ENCODE measurements around the gene SH3BP5L. TPM values are rescaled to one million over a fixed set of nuclear protein-coding genes. Genes with fewer than 3 reads are reported as not detected.
A peak's percentile ranks its signal among the peaks of the same experiment; 100 is the strongest.

The SH3BP5L gene
- total RNA-seq, 1 donor from 2014 or later, result 15.9 TPM

DNA sequence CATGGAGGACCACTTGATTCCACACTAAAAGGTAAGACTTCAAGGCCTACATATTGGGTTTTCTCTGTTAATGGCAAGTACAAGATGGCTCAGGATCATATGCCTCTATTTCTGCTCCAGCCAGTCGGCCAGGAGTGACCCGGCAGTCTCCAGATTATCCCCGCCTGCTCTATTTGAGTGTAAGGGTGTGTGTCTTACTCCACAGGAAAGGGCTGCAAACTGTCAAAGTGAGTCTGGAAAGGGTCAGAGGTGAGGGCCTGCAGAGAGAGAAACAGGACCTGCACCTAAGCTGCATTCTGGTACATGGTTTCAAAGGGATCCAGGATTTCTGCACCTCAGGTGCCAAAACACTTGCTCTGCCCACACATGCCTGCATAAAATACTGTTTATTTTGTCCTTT, 23.9 kb upstream of the SH3BP5L start:
- H3K4me3 ChIP-seq, result no peak overlapping the region
- H3K9me3 ChIP-seq, result no peaks in the 10 kb centered on the region
- H3K4me1 ChIP-seq, result no peaks in the 10 kb centered on the region
- peaks cover 58 to 64% of the 10 kb centered on the region in 2 donors for H3K36me3 ChIP-seq
- H3K27ac ChIP-seq, result no peak overlapping the region
- TF ChIP-seq, protein P1, sequence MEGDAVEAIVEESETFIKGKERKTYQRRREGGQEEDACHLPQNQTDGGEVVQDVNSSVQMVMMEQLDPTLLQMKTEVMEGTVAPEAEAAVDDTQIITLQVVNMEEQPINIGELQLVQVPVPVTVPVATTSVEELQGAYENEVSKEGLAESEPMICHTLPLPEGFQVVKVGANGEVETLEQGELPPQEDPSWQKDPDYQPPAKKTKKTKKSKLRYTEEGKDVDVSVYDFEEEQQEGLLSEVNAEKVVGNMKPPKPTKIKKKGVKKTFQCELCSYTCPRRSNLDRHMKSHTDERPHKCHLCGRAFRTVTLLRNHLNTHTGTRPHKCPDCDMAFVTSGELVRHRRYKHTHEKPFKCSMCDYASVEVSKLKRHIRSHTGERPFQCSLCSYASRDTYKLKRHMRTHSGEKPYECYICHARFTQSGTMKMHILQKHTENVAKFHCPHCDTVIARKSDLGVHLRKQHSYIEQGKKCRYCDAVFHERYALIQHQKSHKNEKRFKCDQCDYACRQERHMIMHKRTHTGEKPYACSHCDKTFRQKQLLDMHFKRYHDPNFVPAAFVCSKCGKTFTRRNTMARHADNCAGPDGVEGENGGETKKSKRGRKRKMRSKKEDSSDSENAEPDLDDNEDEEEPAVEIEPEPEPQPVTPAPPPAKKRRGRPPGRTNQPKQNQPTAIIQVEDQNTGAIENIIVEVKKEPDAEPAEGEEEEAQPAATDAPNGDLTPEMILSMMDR (IDR thresholded peaks at IDR 0.05), result no peak
- intact Hi-C loops (cut with DNase I), result no loop called here
- no peaks in the 10 kb centered on the region for H3K27me3 ChIP-seq
- DNase-seq (ENCODE audit: low spot score in 2 of 2), result peak in 1 of 2 donors; percentile 38

DNA sequence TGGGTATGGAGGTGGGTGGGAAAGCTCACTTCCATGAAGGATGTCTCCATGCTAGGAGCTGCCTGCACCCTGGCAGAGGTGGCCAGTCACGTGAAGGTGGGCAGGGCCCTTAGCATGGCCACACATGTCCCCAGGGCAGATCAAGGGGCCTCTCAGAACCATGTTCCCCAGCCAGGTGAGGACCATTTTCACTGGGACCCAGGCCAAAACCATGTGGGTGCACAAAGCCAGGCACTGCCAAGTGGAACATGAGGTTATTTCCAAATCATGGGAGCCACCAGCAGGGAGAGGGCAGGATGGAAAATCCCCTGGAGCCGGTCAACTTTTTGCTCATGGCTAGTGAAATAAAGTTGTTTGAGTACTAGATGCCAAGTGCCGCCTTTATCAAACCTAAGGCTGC, 23.4 kb upstream of the SH3BP5L start:
- Histone ChIP-seq H3K4me3 (no peak overlapping the region), H3K9me3 (no peaks in the 10 kb centered on the region), H3K27ac (no peak overlapping the region), H3K27me3 (no peaks in the 10 kb centered on the region), H3K4me1 (no peaks in the 10 kb centered on the region), H3K36me3 (peaks cover 61 to 67% of the 10 kb centered on the region in 2 donors)
- TF ChIP-seq, protein P1 (IDR thresholded peaks at IDR 0.05), result no peak
- peak in 1 of 2 donors; percentile 47 for DNase-seq (ENCODE audit: low spot score in 2 of 2)
- intact Hi-C loops (cut with DNase I), result no loop called here

DNA sequence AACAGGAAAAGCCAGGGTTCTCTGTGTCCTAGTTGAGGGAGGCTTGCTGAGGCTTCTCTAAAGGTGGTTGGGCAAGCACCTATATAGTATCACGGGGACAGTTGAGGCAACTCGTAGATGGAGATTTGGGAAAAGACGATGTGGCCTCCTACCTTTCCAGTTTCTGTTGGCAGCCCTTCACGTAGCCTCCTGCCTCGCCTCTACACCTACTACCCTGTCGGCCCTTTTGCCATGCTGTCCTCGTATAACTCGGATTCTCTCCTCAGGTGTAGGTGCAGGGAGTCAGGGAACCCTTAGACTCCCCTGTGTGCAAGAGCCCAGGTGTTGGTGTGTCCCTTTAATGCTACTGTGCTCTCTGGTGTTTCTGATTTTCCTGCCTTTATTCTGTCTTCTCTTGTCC, 22.9 kb upstream of the SH3BP5L start:
- no peaks in the 10 kb centered on the region for H3K27me3 ChIP-seq
- H3K4me1 ChIP-seq, result no peaks in the 10 kb centered on the region
- DNase-seq (ENCODE audit: low spot score in 2 of 2), result peak in 1 of 2 donors; percentile 42
- H3K4me3 ChIP-seq, result no peak overlapping the region
- TF ChIP-seq, protein P1 (IDR thresholded peaks at IDR 0.05), result no peak
- H3K9me3 ChIP-seq, result no peaks in the 10 kb centered on the region
- peaks cover 61 to 67% of the 10 kb centered on the region in 2 donors for H3K36me3 ChIP-seq
- no peak overlapping the region for H3K27ac ChIP-seq
- intact Hi-C loops (cut with DNase I), result no loop called here

DNA sequence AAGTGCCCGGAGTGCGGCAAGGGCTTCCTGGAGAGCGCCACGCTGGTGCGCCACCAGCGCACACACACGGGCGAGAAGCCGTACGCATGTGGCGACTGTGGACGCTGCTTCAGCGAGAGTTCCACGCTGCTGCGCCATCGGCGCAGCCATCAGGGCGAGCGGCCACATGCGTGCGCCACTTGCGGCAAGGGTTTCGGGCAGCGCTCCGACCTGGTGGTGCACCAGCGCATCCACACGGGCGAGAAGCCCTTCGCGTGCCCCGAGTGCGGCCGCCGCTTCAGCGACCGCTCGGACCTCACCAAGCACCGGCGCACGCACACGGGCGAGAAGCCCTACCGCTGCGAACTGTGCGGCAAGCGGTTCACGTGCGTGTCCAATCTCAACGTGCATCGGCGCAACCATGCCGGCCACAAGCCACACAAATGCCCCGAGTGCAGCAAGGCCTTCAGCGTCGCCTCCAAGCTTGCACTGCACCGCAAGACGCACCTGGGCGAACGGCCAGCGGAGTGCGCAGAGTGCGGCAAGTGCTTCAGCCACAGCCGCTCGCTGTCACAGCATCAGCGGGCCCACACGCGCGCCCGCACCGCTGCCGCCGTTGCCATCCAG, 22.3 kb upstream of the SH3BP5L start:
- Histone ChIP-seq H3K27me3 (no peaks in the 10 kb centered on the region), H3K4me1 (no peaks in the 10 kb centered on the region), H3K9me3 (no peaks in the 10 kb centered on the region), H3K36me3 (peaks cover 61 to 67% of the 10 kb centered on the region in 2 donors), H3K27ac (no peak overlapping the region), H3K4me3 (no peak overlapping the region)
- DNase-seq (ENCODE audit: low spot score in 2 of 2), result peak in 1 of 2 donors; percentile 53
- TF ChIP-seq, protein P1 (IDR thresholded peaks at IDR 0.05), result no peak
- intact Hi-C loops (cut with DNase I), result no loop called here

DNA sequence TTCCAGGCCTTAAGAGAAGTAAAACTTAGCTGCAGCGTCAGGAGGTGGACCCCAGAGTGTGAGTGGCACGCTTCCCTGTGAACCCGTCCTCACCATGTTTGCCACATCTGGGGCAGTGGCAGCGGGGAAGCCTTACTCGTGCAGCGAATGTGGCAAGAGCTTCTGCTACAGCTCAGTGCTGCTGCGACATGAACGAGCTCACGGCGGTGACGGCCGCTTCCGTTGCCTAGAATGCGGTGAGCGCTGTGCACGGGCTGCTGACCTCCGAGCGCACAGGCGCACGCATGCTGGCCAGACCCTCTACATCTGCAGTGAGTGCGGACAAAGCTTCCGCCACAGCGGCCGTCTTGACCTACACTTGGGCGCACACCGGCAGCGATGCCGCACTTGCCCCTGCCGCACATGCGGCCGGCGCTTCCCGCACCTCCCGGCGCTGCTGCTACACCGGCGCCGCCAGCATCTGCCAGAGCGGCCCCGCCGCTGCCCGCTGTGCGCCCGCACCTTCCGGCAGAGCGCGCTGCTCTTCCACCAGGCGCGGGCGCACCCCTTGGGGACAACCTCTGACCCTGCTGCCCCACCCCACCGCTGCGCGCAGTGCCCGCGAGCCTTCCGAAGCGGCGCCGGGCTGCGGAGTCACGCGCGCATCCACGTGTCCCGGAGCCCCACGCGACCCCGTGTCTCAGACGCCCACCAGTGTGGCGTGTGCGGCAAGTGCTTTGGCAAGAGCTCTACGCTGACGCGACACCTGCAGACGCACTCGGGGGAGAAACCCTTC, 21.7 kb upstream of the SH3BP5L start:
- DNase-seq (ENCODE audit: low spot score in 2 of 2), result peak in 1 of 2 donors; percentile 46
- peaks cover 0 to 4% of the 10 kb centered on the region in 2 donors for H3K4me1 ChIP-seq
- intact Hi-C loops (cut with DNase I), result no loop called here
- TF ChIP-seq, protein P1 (IDR thresholded peaks at IDR 0.05), result no peak
- H3K27me3 ChIP-seq, result no peaks in the 10 kb centered on the region
- no peak overlapping the region for H3K27ac ChIP-seq
- H3K36me3 ChIP-seq, result peaks cover 61 to 67% of the 10 kb centered on the region in 2 donors
- no peaks in the 10 kb centered on the region for H3K9me3 ChIP-seq
- no peak overlapping the region for H3K4me3 ChIP-seq

All from ascending aorta (tissue), 2 donors.